ENCODE data around the gene RBMXL3. TPM values are rescaled to one million over a fixed set of nuclear protein-coding genes. Genes with fewer than 3 reads are reported as not detected.

RBMXL3 gene
- total RNA-seq, 2 donors from 2014 or later, result 1.4 TPM; not detected in 1

DNA sequence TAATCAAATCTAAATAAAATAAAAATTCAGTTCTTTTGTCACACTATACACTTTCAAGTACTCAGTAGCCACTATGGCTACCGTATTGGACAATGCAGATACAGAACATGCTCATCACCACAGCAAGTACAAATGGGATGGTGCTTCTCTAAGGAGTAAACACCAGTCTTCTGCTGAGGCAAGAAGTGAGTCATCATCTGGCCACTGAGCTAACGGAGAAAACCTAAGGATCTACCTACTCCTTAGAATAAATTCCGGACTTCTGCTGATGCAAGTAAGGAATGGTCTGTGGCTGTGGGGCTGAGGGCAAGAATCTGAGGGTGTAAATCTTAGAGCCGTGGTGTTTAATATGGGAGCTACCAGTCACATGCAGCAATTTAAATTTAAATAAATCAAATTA, 11.3 kb upstream of the RBMXL3 start:
- Histone ChIP-seq H3K27me3 (replicated peaks; ENCODE audit: insufficient read depth) (no peaks in the 10 kb centered on the region), H3K27ac (no peak overlapping the region), H3K4me1 (replicated peaks) (no peaks in the 10 kb centered on the region), H3K36me3 (no peaks in the 10 kb centered on the region), H3K4me3 (no peak overlapping the region), H3K9me3 (no peaks in the 10 kb centered on the region)
- TF ChIP-seq POLR2A (IDR thresholded peaks at IDR 0.05) (no peak), POLR2AphosphoS5 (IDR thresholded peaks at IDR 0.05) (no peak)
- TF ChIP-seq, protein P1, sequence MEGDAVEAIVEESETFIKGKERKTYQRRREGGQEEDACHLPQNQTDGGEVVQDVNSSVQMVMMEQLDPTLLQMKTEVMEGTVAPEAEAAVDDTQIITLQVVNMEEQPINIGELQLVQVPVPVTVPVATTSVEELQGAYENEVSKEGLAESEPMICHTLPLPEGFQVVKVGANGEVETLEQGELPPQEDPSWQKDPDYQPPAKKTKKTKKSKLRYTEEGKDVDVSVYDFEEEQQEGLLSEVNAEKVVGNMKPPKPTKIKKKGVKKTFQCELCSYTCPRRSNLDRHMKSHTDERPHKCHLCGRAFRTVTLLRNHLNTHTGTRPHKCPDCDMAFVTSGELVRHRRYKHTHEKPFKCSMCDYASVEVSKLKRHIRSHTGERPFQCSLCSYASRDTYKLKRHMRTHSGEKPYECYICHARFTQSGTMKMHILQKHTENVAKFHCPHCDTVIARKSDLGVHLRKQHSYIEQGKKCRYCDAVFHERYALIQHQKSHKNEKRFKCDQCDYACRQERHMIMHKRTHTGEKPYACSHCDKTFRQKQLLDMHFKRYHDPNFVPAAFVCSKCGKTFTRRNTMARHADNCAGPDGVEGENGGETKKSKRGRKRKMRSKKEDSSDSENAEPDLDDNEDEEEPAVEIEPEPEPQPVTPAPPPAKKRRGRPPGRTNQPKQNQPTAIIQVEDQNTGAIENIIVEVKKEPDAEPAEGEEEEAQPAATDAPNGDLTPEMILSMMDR (IDR thresholded peaks at IDR 0.05), result no peak
- DNase-seq (ENCODE audit: low spot score), result no peak
- intact Hi-C loops (cut with DNase I), result no loop called here
- WGBS, result 87% methylated on average over 4 of the region's 4 CpGs

DNA sequence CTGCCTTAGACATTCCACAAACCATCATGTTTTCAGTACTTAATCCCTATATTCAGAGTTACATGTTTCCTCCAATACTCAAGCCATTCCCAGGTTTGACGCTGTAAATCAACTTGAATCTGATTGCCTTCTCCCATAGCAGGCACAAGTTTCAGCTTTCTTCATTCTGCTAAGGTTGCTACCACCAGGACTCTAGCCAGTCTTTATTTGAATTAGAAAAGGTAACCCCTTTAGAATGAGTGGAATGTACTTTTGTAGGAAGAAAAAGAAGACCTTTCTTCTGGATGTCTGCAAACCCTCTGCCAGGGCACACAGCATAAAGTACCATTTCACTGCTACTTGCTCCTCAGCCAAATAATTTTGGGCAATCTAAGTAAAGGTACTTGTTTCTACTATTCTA, 10.7 kb upstream of the RBMXL3 start:
- Histone ChIP-seq H3K27ac (no peak overlapping the region), H3K36me3 (no peaks in the 10 kb centered on the region), H3K4me3 (no peak overlapping the region), H3K4me1 (replicated peaks) (no peaks in the 10 kb centered on the region), H3K27me3 (replicated peaks; ENCODE audit: insufficient read depth) (no peaks in the 10 kb centered on the region), H3K9me3 (no peaks in the 10 kb centered on the region)
- WGBS, result 95% methylated on average over 1 of the region's 1 CpG
- intact Hi-C loops (cut with DNase I), result no loop called here
- no peak for TF ChIP-seq POLR2A (IDR thresholded peaks at IDR 0.05)
- TF ChIP-seq, protein P1 (IDR thresholded peaks at IDR 0.05), result no peak
- TF ChIP-seq POLR2AphosphoS5 (IDR thresholded peaks at IDR 0.05), result no peak
- no peak for DNase-seq (ENCODE audit: low spot score)

- Histone ChIP-seq H3K9me3 (no peaks in the 10 kb centered on the region), H3K4me1 (replicated peaks) (no peaks in the 10 kb centered on the region), H3K27me3 (replicated peaks; ENCODE audit: insufficient read depth) (no peaks in the 10 kb centered on the region), H3K27ac (no peak overlapping the region), H3K36me3 (no peaks in the 10 kb centered on the region), H3K4me3 (no peak overlapping the region)
- WGBS, result 65% methylated on average over 2 of the region's 2 CpGs
- no peak for DNase-seq (ENCODE audit: low spot score)
- intact Hi-C loops (cut with DNase I), result no loop called here
- TF ChIP-seq, protein P1 (IDR thresholded peaks at IDR 0.05), result no peak
- TF ChIP-seq POLR2AphosphoS5 (IDR thresholded peaks at IDR 0.05) (no peak), POLR2A (IDR thresholded peaks at IDR 0.05) (no peak)
Observed at GRCh38 chrX:115183980-115184379, 5.2 kb upstream of the RBMXL3 start.

GRCh38 chrX:115189646-115190635, 731 bp downstream of the RBMXL3 start:
- Histone ChIP-seq H3K36me3 (no peaks in the 10 kb centered on the region), H3K9me3 (no peaks in the 10 kb centered on the region), H3K27ac (no peak overlapping the region), H3K27me3 (replicated peaks; ENCODE audit: insufficient read depth) (no peaks in the 10 kb centered on the region), H3K4me1 (replicated peaks) (no peaks in the 10 kb centered on the region), H3K4me3 (no peak overlapping the region)
- intact Hi-C loops (cut with DNase I), result no loop called here
- TF ChIP-seq, protein P1 (IDR thresholded peaks at IDR 0.05), result no peak
- no peak for TF ChIP-seq POLR2AphosphoS5 (IDR thresholded peaks at IDR 0.05)
- no peak for TF ChIP-seq POLR2A (IDR thresholded peaks at IDR 0.05)
- WGBS, result 93% methylated on average over 6 of the region's 76 CpGs
- DNase-seq (ENCODE audit: low spot score), result no peak
